K562 (cell line): ENCODE measurements around the gene TRMT1. TPM values are rescaled to one million over a fixed set of nuclear protein-coding genes. Genes with fewer than 3 reads are reported as not detected.
A peak's percentile ranks its signal among the peaks of the same experiment; 100 is the strongest.

Experiments
- ATAC-seq: fragments of 200-7000 bp; cut with Tn5 transposase; 3 replicates; pipeline ENCODE4 v1.9.1; 2020; ENCODE audit warnings: moderate library complexity
- BruUV-seq: library from RNA; stranded (reverse); fragments of 400-500 nt; replicated peaks from 2 replicates; lab custom pipeline; 2021; lab: Mats Ljungman, UMichigan
- CTCF ChIA-PET: fragments of 300-600 bp; formaldehyde crosslinking; extraction: SDS; loops from one replicate; lab custom pipeline; 2021; ENCODE audit warnings: low intra/inter-chr PET ratio; lab: Yijun Ruan, JAX
- POLR2A ChIA-PET: fragments of 300-600, 350-650 bp; sonication (Branson Sonifier 250); formaldehyde crosslinking; extraction: SDS; loops from one replicate; lab custom pipeline; 2021; ENCODE audit warnings: antibody characterized with exemption, inconsistent platforms; lab: Yijun Ruan, JAX
- DNase-seq, 4 experiments: peaks; one replicate each; pipeline versions ENCODE4 v3.0.0 to v3.0.0-alpha.2; 2011 to 2018; ENCODE audit warnings: low spot score in 3 of 4, mixed read lengths in 3 of 4; ENCODE audit errors: extremely low read depth in 1 of 4
- FAIRE-seq: peaks from 2 replicates; lab custom pipeline; 2011; peaks lifted over from hg19 to GRCh38; lab: Jason Lieb, UNC
- H2AFZ ChIP-seq: 2 replicates; pipeline ENCODE4 v1.6.0; 2011; ENCODE audit warnings: low read depth, low read length, control low read depth, inconsistent platforms
- H3K27ac ChIP-seq: fragments of 200-600 bp; 3 replicates; pipeline ENCODE4 v1.8.0; 2011; ENCODE audit warnings: low read depth, mild to moderate bottlenecking, control low read depth, inconsistent platforms, low read length, moderate library complexity, mixed read lengths; ENCODE audit errors: extremely low read depth
- H3K27me3 ChIP-seq, 2 experiments: fragments of 300-600 bp in 1 of 2; 2 replicates in 1 of 2; 3 replicates in 1 of 2; pipeline versions ENCODE4 v1.6.0 to v1.8.0; 2011; ENCODE audit warnings: inconsistent platforms in 2 of 2, low read length in 2 of 2, mild to moderate bottlenecking in 1 of 2, mixed read lengths in 1 of 2, moderate library complexity in 1 of 2; ENCODE audit not compliant: control insufficient read depth in 2 of 2, insufficient read depth in 2 of 2
- H3K36me3 ChIP-seq: fragments of 300-600 bp; 3 replicates; pipeline ENCODE4 v1.8.0; 2011; ENCODE audit warnings: mild to moderate bottlenecking, low read length, inconsistent platforms; ENCODE audit not compliant: control insufficient read depth, insufficient read depth
- H3K4me1 ChIP-seq, 2 experiments: fragments of 200-600 bp in 1 of 2; replicated peaks in 1 of 2; 2 replicates in 1 of 2; 3 replicates in 1 of 2; pipeline versions ENCODE4 v1.5.1 to v1.8.0; 2011; ENCODE audit warnings: inconsistent platforms in 2 of 2, low read length in 2 of 2, mild to moderate bottlenecking in 1 of 2, mixed read lengths in 1 of 2, moderate library complexity in 1 of 2; ENCODE audit not compliant: control insufficient read depth in 2 of 2, insufficient read depth in 2 of 2
- H3K4me2 ChIP-seq: 2 replicates; pipeline ENCODE4 v1.6.1; 2011; ENCODE audit warnings: low read length, control low read depth, inconsistent platforms, mixed read lengths; ENCODE audit not compliant: insufficient read depth
- H3K4me3 ChIP-seq: fragments of 200-600 bp; sonication (generic), shearing (Covaris generic); 2 replicates; pipeline ENCODE4 v1.5.1; 2016; ENCODE audit warnings: control low read depth, inconsistent platforms
- H3K79me2 ChIP-seq: fragments of 200-600 bp; 3 replicates; pipeline ENCODE4 v1.8.0; 2011; ENCODE audit warnings: low read length, inconsistent platforms; ENCODE audit not compliant: control insufficient read depth, insufficient read depth
- H3K9ac ChIP-seq, 2 experiments: 2 replicates each; pipeline versions ENCODE4 v1.6.0 to v1.6.1; 2011; ENCODE audit warnings: low read depth in 2 of 2, low read length in 2 of 2, control low read depth in 1 of 2, inconsistent platforms in 1 of 2, mild to moderate bottlenecking in 1 of 2, mixed read lengths in 1 of 2; ENCODE audit not compliant: insufficient read depth in 1 of 2
- H3K9me1 ChIP-seq: one replicate; pipeline ENCODE4 v1.6.0; 2011; ENCODE audit warnings: inconsistent platforms, mild to moderate bottlenecking, low read length, moderate library complexity; ENCODE audit not compliant: control insufficient read depth, insufficient read depth
- H3K9me3 ChIP-seq: replicated peaks from 2 replicates; pipeline ENCODE4 v1.5.1; 2011; ENCODE audit warnings: low read depth, low read length, inconsistent platforms; ENCODE audit not compliant: control insufficient read depth, insufficient read depth
- H4K20me1 ChIP-seq: replicated peaks from 2 replicates; pipeline ENCODE4 v1.6.1; 2011; ENCODE audit warnings: low read length, inconsistent platforms, mixed read lengths; ENCODE audit not compliant: control insufficient read depth, insufficient read depth
- ASH1L ChIP-seq: fragments of 450-650 bp; IDR thresholded peaks from 2 replicates; pipeline ENCODE4 v1.6.1; 2018; ENCODE audit warnings: borderline replicate concordance, mild to moderate bottlenecking, low read depth; ENCODE audit not compliant: partially characterized antibody
- ATF3 ChIP-seq, 2 experiments: fragments of 450-650 bp in 1 of 2; sonication (generic) in 1 of 2; formaldehyde crosslinking in 1 of 2; IDR thresholded peaks in 1 of 2; conservative IDR thresholded peaks in 1 of 2; 2 replicates each; pipeline versions ENCODE4 v1.6.1 to v1.8.1; 2016 to 2023; ENCODE audit warnings: mild to moderate bottlenecking in 2 of 2, moderate library complexity in 2 of 2, inconsistent platforms in 1 of 2, missing genetic modification reagents in 1 of 2
- EP400 ChIP-seq: fragments of 450-650 bp; IDR thresholded peaks from 2 replicates; pipeline ENCODE4 v1.6.1; 2017; ENCODE audit warnings: antibody characterized with exemption, mild to moderate bottlenecking, moderate library complexity
- ESRRA ChIP-seq: fragments of 450-650 bp; IDR thresholded peaks from 2 replicates; pipeline ENCODE4 v1.6.1; 2014; ENCODE audit warnings: low read depth, mild to moderate bottlenecking, moderate library complexity, borderline replicate concordance
- FOSL1 ChIP-seq: fragments of 200-800 bp; sonication (Bioruptor generic); conservative IDR thresholded peaks from 2 replicates; pipeline ENCODE4 v1.6.1; 2016; ENCODE audit warnings: missing genetic modification characterization, missing compliant biosample characterization
- HMBOX1 ChIP-seq: sonication (generic); IDR thresholded peaks from 2 replicates; pipeline ENCODE4 v1.6.1; 2016
- HOMEZ ChIP-seq: fragments of 250-450 bp; sonication (Bioruptor Pico); IDR thresholded peaks from 2 replicates; pipeline ENCODE4 v1.4.0; 2020; ENCODE audit warnings: mild to moderate bottlenecking, moderate library complexity
- ID3 ChIP-seq, 2 experiments: fragments of 250-450 bp in 1 of 2; fragments of 450-650 bp in 1 of 2; sonication (Bioruptor Pico) in 1 of 2; IDR thresholded peaks; 2 replicates each; pipeline versions ENCODE4 v1.6.1 to v1.8.0; 2016 to 2021; ENCODE audit warnings: mild to moderate bottlenecking in 2 of 2, moderate library complexity in 2 of 2, missing compliant biosample characterization in 1 of 2, missing genetic modification characterization in 1 of 2
- NR2C2 ChIP-seq, 2 experiments: fragments of 200-800 bp in 1 of 2; sonication (Bioruptor generic) in 1 of 2; sonication (generic) in 1 of 2; formaldehyde crosslinking in 1 of 2; IDR thresholded peaks; 2 replicates each; pipeline versions ENCODE4 v1.6.1 to v1.8.0; 2016 to 2022; ENCODE audit warnings: mild to moderate bottlenecking in 1 of 2, missing compliant biosample characterization in 1 of 2, missing genetic modification characterization in 1 of 2, missing genetic modification reagents in 1 of 2
- SNIP1 ChIP-seq: fragments of 450-650 bp; IDR thresholded peaks from 2 replicates; pipeline ENCODE4 v1.7.1; 2017; ENCODE audit warnings: low read depth, mild to moderate bottlenecking
- WGBS: fragments of 100-300 bp; shearing (Covaris generic); methylation state at CpG from one replicate; pipeline ENCODE4 v1.1.6; 2016; ENCODE audit warnings: low coverage, mixed read lengths; ENCODE audit not compliant: insufficient coverage; ENCODE audit errors: missing lambda C conversion rate; 5-methylcytosine and 5-hydroxymethylcytosine counted together
- in situ Hi-C: fragments of 300-500 bp; cut with MboI; formaldehyde crosslinking; loops from 4 replicates; pipeline ENCODE4 v1.15.0; 2018; ENCODE audit warnings: inconsistent platforms, mixed read lengths
- intact Hi-C: fragments of 100-400 bp; cut with micrococcal nuclease; formaldehyde crosslinking; loops from 2 replicates; pipeline ENCODE4 v1.14.2; 2022
- polyA plus RNA-seq, 8 experiments: library from polyadenylated mRNA; depleted of rRNA in 4 of 8; stranded (reverse) in 5 of 8; unstranded in 3 of 8; fragments of >200 nt; fragmentation: Nextera tagmentation in 2 of 8; fragmentation: Illumina TruSeq in 1 of 8; extraction: Ambion mirVana in 2 of 8; extraction: Trizol in 1 of 8; gene quantifications; 2 replicates each; pipeline versions ENCODE4 v1.2.1 to v1.2.3, GENCODE V29; 2011 to 2014; ENCODE audit warnings: inconsistent platforms in 1 of 8, missing spikeins in 1 of 8
- total RNA-seq, 7 experiments: library from RNA; depleted of rRNA in 6 of 7; stranded (reverse); fragments of >200 nt in 6 of 7; fragmentation: Illumina TruSeq in 2 of 7; extraction: Trizol in 2 of 7; gene quantifications; 2 replicates each; pipeline versions ENCODE4 v1.2.1 to v1.2.3, GENCODE V29; 2011 to 2021; ENCODE audit warnings: low replicate concordance in 1 of 7

TRMT1 gene
- total and polyA plus RNA-seq, 9 of the 15 experiments (the other 6 are each of a cell fraction or from before 2014, with no cell fraction given): 5.8 to 158 (median 54.3) TPM

- ATAC-seq (peak; percentile 17; the same call in 1 of the 3 replicates), FAIRE-seq (peak; percentile 60), DNase-seq (no peak)
- peak; percentile 10; the same call in 1 of the 2 replicates for TF ChIP-seq ATF3 (IDR thresholded peaks at IDR 0.05)
- no peak for TF ChIP-seq ATF3 (CRISPR knock-in tag; conservative IDR thresholded peaks at IDR 0.05)
- TF ChIP-seq NR2C2 (CRISPR knock-in tag; IDR thresholded peaks at IDR 0.05): no peak
- TF ChIP-seq NR2C2 (tag; IDR thresholded peaks at IDR 0.05): no peak
- TF ChIP-seq HOMEZ (CRISPR knock-in tag): no peak
- TF ChIP-seq SNIP1: no peak
- no peak for TF ChIP-seq ASH1L
- TF ChIP-seq EP400: no peak
- peak; percentile 49 for TF ChIP-seq FOSL1 (tag)
- TF ChIP-seq HMBOX1: peak; percentile 87
- 0 out of 2 replicates have a peak, but pooled peaks have one; percentile 16 for TF ChIP-seq ESRRA
- TF ChIP-seq ID3 (CRISPR knock-in tag; IDR thresholded peaks at IDR 0.05): no peak
- no peak for TF ChIP-seq ID3 (tag; IDR thresholded peaks at IDR 0.05)
- ChIA-PET POLR2A (interaction anchor here (1.0 to 3.2 kb wide), 7 partner anchors 9 to 22 kb away, joined by 3 to 17 read pairs (median 7); partner anchors contain the start of genes IER2 and STX10), CTCF (no interaction called here)
- peak overlapping the region in 1 of 2 experiments; percentile 78; a peak in 1 of 4 replicates for H3K9ac ChIP-seq
- no peaks in the 10 kb centered on the region for H3K9me1 ChIP-seq
- WGBS: 60% methylated on average over 8 of the region's 8 CpGs
- in situ Hi-C loops: no loop called here
- peaks cover 92% of the 10 kb centered on the region for H3K36me3 ChIP-seq
- peaks cover 35% of the 10 kb centered on the region for H4K20me1 ChIP-seq
- H3K4me3 ChIP-seq: no peak overlapping the region
- H3K27me3 ChIP-seq: no peaks in the 10 kb centered on the region
- H2AFZ ChIP-seq: no peak overlapping the region
- H3K27ac ChIP-seq: peak overlapping the region; percentile 41; the same call in 1 of the 3 replicates
- intact Hi-C loops: no loop called here
- no peaks in the 10 kb centered on the region for H3K9me3 ChIP-seq
- no peak overlapping the region for H3K4me2 ChIP-seq
- H3K79me2 ChIP-seq: peaks cover 70% of the 10 kb centered on the region
- BruUV-seq: no TSS peak
- peaks cover 16 to 28% of the 10 kb centered on the region in 2 experiments for H3K4me1 ChIP-seq
Observed at GRCh38 chr19:13132471-13133180, 16.1 kb upstream of the TRMT1 start.
